HepG2 (cell line): ENCODE measurements around the gene STARD13. TPM values are rescaled to one million over a fixed set of nuclear protein-coding genes. Genes with fewer than 3 reads are reported as not detected.

Source experiments
- ATAC-seq: fragments of 200-7000 bp; cut with Tn5 transposase; 3 replicates; pipeline ENCODE4 v1.9.1; 2020; ENCODE audit warnings: mild to moderate bottlenecking, moderate library complexity
- BruUV-seq: library from RNA; stranded (reverse); fragments of 400-500 nt; replicated peaks from 2 replicates; lab custom pipeline; 2021; lab: Mats Ljungman, UMichigan
- CTCF ChIA-PET: fragments of 300-600 bp; formaldehyde crosslinking; extraction: SDS; loops from one replicate; lab custom pipeline; 2021; ENCODE audit warnings: low total read pairs, inconsistent platforms, low intra/inter-chr PET ratio; lab: Yijun Ruan, JAX
- POLR2A ChIA-PET: fragments of 350-600 bp; sonication (Branson Sonifier 250); formaldehyde crosslinking; loops from one replicate; lab custom pipeline; 2020; ENCODE audit warnings: antibody characterized with exemption, inconsistent platforms; lab: Yijun Ruan, JAX
- DNase-seq: peaks from one replicate; pipeline ENCODE4 v3.0.0-alpha.2; 2015; ENCODE audit warnings: low spot score
- FAIRE-seq: peaks from 3 replicates; lab custom pipeline; 2011; peaks lifted over from hg19 to GRCh38; lab: Jason Lieb, UNC
- H2AFZ ChIP-seq: one replicate; pipeline ENCODE4 v1.6.1; 2011; ENCODE audit warnings: low read length, inconsistent platforms
- H3K27ac ChIP-seq: fragments of 300-600 bp; 3 replicates; pipeline ENCODE4 v1.8.0; 2011; ENCODE audit warnings: mixed run types, mild to moderate bottlenecking, mixed read lengths, low read length, inconsistent platforms; ENCODE audit not compliant: insufficient read depth; ENCODE audit errors: extremely low read length
- H3K27me3 ChIP-seq, 2 experiments: fragments of 200-600 bp in 1 of 2; 2 replicates in 1 of 2; 3 replicates in 1 of 2; pipeline versions ENCODE4 v1.6.0 to v1.8.0; 2011; ENCODE audit warnings: low read length in 2 of 2, mild to moderate bottlenecking in 2 of 2, moderate library complexity in 2 of 2, inconsistent platforms in 1 of 2; ENCODE audit not compliant: insufficient read depth in 2 of 2, control insufficient read depth in 1 of 2
- H3K36me3 ChIP-seq, 2 experiments: fragments of 200-600 bp in 1 of 2; replicated peaks in 1 of 2; 2 replicates in 1 of 2; 3 replicates in 1 of 2; pipeline versions ENCODE4 v1.5.1 to v1.8.0; 2011; ENCODE audit warnings: low read length in 2 of 2, inconsistent platforms in 1 of 2; ENCODE audit not compliant: insufficient read depth in 2 of 2, control insufficient read depth in 1 of 2
- H3K4me1 ChIP-seq: 2 replicates; pipeline ENCODE4 v1.5.1; 2012; ENCODE audit warnings: low read length, inconsistent platforms; ENCODE audit not compliant: insufficient read depth
- H3K4me2 ChIP-seq: 2 replicates; pipeline ENCODE4 v1.6.0; 2011; ENCODE audit warnings: low read depth, low read length, inconsistent platforms
- H3K4me3 ChIP-seq, 3 experiments: fragments of 200-600 bp in 1 of 3; sonication (generic), shearing (Covaris generic) in 1 of 3; replicated peaks in 1 of 3; 2 replicates each; pipeline ENCODE4 v1.5.1; 2011 to 2016; ENCODE audit warnings: low read length in 3 of 3, inconsistent platforms in 2 of 3, low read depth in 2 of 3, mild to moderate bottlenecking in 2 of 3, control low read depth in 1 of 3, mixed read lengths in 1 of 3; ENCODE audit not compliant: insufficient read depth in 1 of 3
- H3K79me2 ChIP-seq: one replicate; pipeline ENCODE4 v1.6.1; 2011; ENCODE audit warnings: low read length, inconsistent platforms; ENCODE audit not compliant: insufficient read depth
- H3K9ac ChIP-seq: 2 replicates; pipeline ENCODE4 v1.6.0; 2011; ENCODE audit warnings: mild to moderate bottlenecking, low read depth, low read length, inconsistent platforms; ENCODE audit not compliant: insufficient read depth
- H3K9me3 ChIP-seq: 2 replicates; pipeline ENCODE4 v1.5.1; 2012; ENCODE audit warnings: mild to moderate bottlenecking, low read length
- H4K20me1 ChIP-seq: 2 replicates; pipeline ENCODE4 v1.6.0; 2011; ENCODE audit warnings: inconsistent platforms, mild to moderate bottlenecking, low read length, moderate library complexity; ENCODE audit not compliant: insufficient read depth
- BHLHE40 ChIP-seq: IDR thresholded peaks from 2 replicates; pipeline ENCODE4 v1.6.1; 2011; ENCODE audit warnings: low read length, improper control_type of control experiment
- ELF4 ChIP-seq: sonication (generic); formaldehyde crosslinking; IDR thresholded peaks from 2 replicates; pipeline ENCODE4 v1.5.0; 2020; ENCODE audit warnings: missing genetic modification reagents, mild to moderate bottlenecking, moderate library complexity, borderline replicate concordance
- FOXA3 ChIP-seq: IDR thresholded peaks from 2 replicates; pipeline ENCODE4 v1.6.1; 2016; ENCODE audit warnings: missing genetic modification reagents, missing compliant biosample characterization
- NFYC ChIP-seq: IDR thresholded peaks from 2 replicates; pipeline ENCODE4 v1.6.1; 2016; ENCODE audit warnings: missing genetic modification reagents, missing compliant biosample characterization
- NONO ChIP-seq, 2 experiments: fragments of 450-650 bp in 1 of 2; sonication (generic) in 1 of 2; formaldehyde crosslinking in 1 of 2; IDR thresholded peaks in 1 of 2; conservative IDR thresholded peaks in 1 of 2; 2 replicates each; pipeline versions ENCODE4 v1.6.1 to v1.8.0; 2017 to 2022; ENCODE audit warnings: mild to moderate bottlenecking in 1 of 2, missing genetic modification reagents in 1 of 2, moderate library complexity in 1 of 2
- RCOR2 ChIP-seq: IDR thresholded peaks from 2 replicates; pipeline ENCODE4 v1.6.1; 2016; ENCODE audit warnings: missing biosample characterization, missing genetic modification reagents
- SP1 ChIP-seq, 2 experiments: fragments of 450-650 bp in 1 of 2; sonication (generic) in 1 of 2; formaldehyde crosslinking in 1 of 2; IDR thresholded peaks; 2 replicates each; pipeline versions ENCODE4 v1.4.0 to v1.6.1; 2016 to 2020; ENCODE audit warnings: missing genetic modification reagents in 1 of 2
- ZBTB7B ChIP-seq: sonication (generic); formaldehyde crosslinking; IDR thresholded peaks from 2 replicates; pipeline ENCODE4 v1.4.0; 2020; ENCODE audit warnings: missing genetic modification reagents
- ZFP90 ChIP-seq: sonication (generic); formaldehyde crosslinking; IDR thresholded peaks from 2 replicates; pipeline ENCODE4 v1.8.0; 2022; ENCODE audit warnings: missing genetic modification reagents, mild to moderate bottlenecking, inconsistent platforms, borderline replicate concordance
- ZNF138 ChIP-seq: sonication (generic); formaldehyde crosslinking; IDR thresholded peaks from 2 replicates; pipeline ENCODE4 v1.5.0; 2020; ENCODE audit warnings: mild to moderate bottlenecking, low read depth, missing genetic modification reagents
- ZNF468 ChIP-seq: sonication (generic); formaldehyde crosslinking; IDR thresholded peaks from 2 replicates; pipeline ENCODE4 v1.8.0; 2022; ENCODE audit warnings: mild to moderate bottlenecking, moderate library complexity, missing genetic modification reagents
- ZNF546 ChIP-seq: sonication (generic); formaldehyde crosslinking; conservative IDR thresholded peaks from 2 replicates; pipeline ENCODE4 v1.8.1; 2023; ENCODE audit warnings: mild to moderate bottlenecking, missing genetic modification reagents
- ZNF557 ChIP-seq: sonication (generic); formaldehyde crosslinking; IDR thresholded peaks from 2 replicates; pipeline ENCODE4 v1.4.0; 2020; ENCODE audit warnings: missing genetic modification reagents
- ZNF709 ChIP-seq: sonication (generic); formaldehyde crosslinking; IDR thresholded peaks from 2 replicates; pipeline ENCODE4 v1.5.0; 2020; ENCODE audit warnings: mild to moderate bottlenecking, missing genetic modification reagents
- whole genome bisulfite sequencing: methylation state at CpG from one replicate; pipeline ENCODE4 v1.1.6; 2017; ENCODE audit warnings: low lambda C conversion rate; 5-methylcytosine and 5-hydroxymethylcytosine counted together
- in situ Hi-C: cut with HindIII; loops from 2 replicates; pipeline ENCODE4 v1.10.0; 2017; ENCODE audit warnings: low pct_unique_long_range_greater_than_20kb; ENCODE audit not compliant: extremely low pct_ligation_motif_present
- intact Hi-C: fragments of 100-400 bp; cut with micrococcal nuclease; formaldehyde crosslinking; loops from one replicate; pipeline ENCODE4 v1.10.0; 2022; ENCODE audit not compliant: unreplicated experiment
- polyA plus RNA-seq, 8 experiments: library from polyadenylated mRNA; depleted of rRNA in 3 of 8; stranded (reverse) in 7 of 8; unstranded in 1 of 8; fragments of >200 nt; fragmentation: Illumina TruSeq in 4 of 8; extraction: Trizol in 4 of 8; gene quantifications; 2 replicates each; pipeline versions ENCODE4 v1.2.1 to v1.2.3, GENCODE V29; 2011 to 2016; ENCODE audit warnings: low read depth in 4 of 8, missing spikeins in 1 of 8, mixed read lengths in 1 of 8; ENCODE audit not compliant: insufficient read depth in 1 of 8
- total RNA-seq, 5 experiments: library from RNA; depleted of rRNA; stranded (reverse); fragments of >200 nt; fragmentation: Illumina TruSeq; extraction: Trizol; gene quantifications; 2 replicates each; pipeline ENCODE4 v1.2.3, GENCODE V29; 2016; ENCODE audit warnings: low read depth in 1 of 5
- TF ChIP-seq, protein P1 (sequence below): sonication (generic); formaldehyde crosslinking; conservative IDR thresholded peaks from 2 replicates; pipeline ENCODE4 v1.8.0; 2022; ENCODE audit warnings: mild to moderate bottlenecking, moderate library complexity, missing genetic modification reagents
- TF ChIP-seq, protein P2 (sequence below): sonication (generic); formaldehyde crosslinking; IDR thresholded peaks from 2 replicates; pipeline ENCODE4 v1.8.1; 2023; ENCODE audit warnings: mild to moderate bottlenecking, missing genetic modification reagents, borderline replicate concordance
- TF ChIP-seq, protein P3 (sequence below): fragments of 450-650 bp; IDR thresholded peaks from 2 replicates; pipeline ENCODE4 v1.6.1; 2017; ENCODE audit warnings: mild to moderate bottlenecking

The STARD13 gene
- total and polyA plus RNA-seq, 2 of the 13 experiments (the other 11 are each of a cell fraction or from before 2014, with no cell fraction given): 12.8 to 14.3 TPM

DNA sequence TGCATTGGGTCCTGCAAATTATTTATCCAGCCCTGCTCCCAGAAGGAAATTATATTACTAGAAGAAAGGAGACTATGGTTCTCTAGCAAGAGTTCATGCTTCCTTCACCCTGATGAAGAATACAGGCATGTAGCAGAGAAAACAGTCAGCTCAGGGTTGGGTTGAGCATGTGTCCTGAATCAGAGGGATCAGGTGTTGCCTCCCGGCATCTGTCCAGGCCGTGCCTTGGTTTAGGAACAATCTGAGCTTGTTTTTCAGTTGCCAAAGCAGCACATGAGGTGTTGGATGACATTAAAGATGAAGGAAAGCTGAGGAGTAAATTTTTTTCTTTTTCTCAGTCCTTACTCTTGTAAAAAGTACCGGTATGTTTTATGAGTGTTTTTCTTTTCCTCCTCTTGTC is 207.3 kb downstream of the STARD13 start (continued):
- TF ChIP-seq SP1 (IDR thresholded peaks at IDR 0.05): no peak
- TF ChIP-seq SP1 (CRISPR knock-in tag; IDR thresholded peaks at IDR 0.05): no peak
- TF ChIP-seq FOXA3: no peak
- TF ChIP-seq ELF4 (CRISPR knock-in tag): no peak
- TF ChIP-seq, all 625 proteins: peak for 0

DNA sequence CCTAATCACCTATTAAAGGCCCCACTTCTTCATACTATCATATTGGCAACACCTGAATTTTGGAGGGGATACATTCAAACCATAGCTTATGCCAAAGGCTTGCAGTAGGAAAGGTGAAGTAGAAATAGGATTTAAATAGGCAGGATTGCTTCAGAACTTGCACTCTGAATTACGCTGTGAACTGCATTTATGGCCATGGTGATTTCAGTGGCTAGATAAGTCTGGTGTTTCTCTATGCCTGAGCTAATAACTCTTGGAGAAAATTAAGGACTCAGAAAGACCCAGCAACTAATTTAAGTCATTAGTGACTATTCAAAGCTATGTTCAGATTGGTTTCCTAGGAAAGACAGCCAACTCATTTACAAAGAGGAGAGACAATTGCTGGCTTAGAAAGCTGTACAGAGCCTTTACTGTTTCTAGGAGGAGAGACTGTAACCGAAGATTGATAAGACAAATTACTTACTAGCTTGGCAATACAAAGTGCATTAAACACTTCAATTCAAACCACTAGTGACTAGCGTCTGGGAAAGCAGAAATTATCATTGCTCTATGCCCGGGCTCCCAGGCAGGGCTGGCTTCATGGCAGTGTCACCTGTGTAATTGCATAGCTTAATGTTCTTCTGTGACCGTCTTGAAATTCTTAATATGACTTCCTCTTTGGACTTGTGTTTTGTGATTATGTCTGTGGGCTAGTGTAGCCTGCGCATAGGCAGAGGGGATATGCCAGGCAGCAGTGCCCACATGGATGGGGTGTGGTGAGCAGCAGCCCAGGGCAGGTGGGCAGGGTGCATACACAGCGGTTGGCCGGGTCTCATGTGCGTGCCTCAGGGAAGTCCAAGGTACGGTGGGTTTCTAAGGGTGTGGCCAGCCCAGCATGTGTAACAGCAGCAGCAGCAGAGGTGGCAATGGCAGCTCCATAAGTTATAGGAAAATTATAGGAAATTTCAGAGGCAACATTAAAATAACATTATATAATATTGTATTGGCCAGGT is 209.3 kb downstream of the STARD13 start:
- BruUV-seq: no TSS peak
- DNase-seq (no peak), ATAC-seq (no peak), FAIRE-seq (no peak)
- CTCF ChIA-PET: no interaction called here
- Histone ChIP-seq H3K27ac (no peak overlapping the region), H3K27me3 (no peaks in the 10 kb centered on the region), H3K4me3 (no peak overlapping the region), H3K4me1 (no peaks in the 10 kb centered on the region), H3K36me3 (no peaks in the 10 kb centered on the region), H4K20me1 (no peaks in the 10 kb centered on the region), H3K9ac (no peak overlapping the region), H2AFZ (no peak overlapping the region), H3K4me2 (no peak overlapping the region), H3K79me2 (no peaks in the 10 kb centered on the region), H3K9me3 (no peaks in the 10 kb centered on the region)
- POLR2A ChIA-PET: no interaction called here
- intact Hi-C loops: no loop called here
- WGBS: 62% methylated on average over 10 of the region's 10 CpGs
- in situ Hi-C loops: no loop called here
- TF ChIP-seq, protein P1, sequence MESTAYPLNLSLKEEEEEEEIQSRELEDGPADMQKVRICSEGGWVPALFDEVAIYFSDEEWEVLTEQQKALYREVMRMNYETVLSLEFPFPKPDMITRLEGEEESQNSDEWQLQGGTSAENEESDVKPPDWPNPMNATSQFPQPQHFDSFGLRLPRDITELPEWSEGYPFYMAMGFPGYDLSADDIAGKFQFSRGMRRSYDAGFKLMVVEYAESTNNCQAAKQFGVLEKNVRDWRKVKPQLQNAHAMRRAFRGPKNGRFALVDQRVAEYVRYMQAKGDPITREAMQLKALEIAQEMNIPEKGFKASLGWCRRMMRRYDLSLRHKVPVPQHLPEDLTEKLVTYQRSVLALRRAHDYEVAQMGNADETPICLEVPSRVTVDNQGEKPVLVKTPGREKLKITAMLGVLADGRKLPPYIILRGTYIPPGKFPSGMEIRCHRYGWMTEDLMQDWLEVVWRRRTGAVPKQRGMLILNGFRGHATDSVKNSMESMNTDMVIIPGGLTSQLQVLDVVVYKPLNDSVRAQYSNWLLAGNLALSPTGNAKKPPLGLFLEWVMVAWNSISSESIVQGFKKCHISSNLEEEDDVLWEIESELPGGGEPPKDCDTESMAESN (CRISPR knock-in tag): no peak
- TF ChIP-seq ZNF709 (CRISPR knock-in tag) (no peak), ZBTB7B (no peak), ZFP90 (no peak), RCOR2 (no peak), NFYC (CRISPR knock-in tag) (no peak), ZNF557 (CRISPR knock-in tag) (no peak), ZNF546 (CRISPR knock-in tag) (no peak), BHLHE40 (no peak), ZNF468 (CRISPR knock-in tag) (no peak), ZNF138 (no peak), NONO (IDR thresholded peaks at IDR 0.05) (no peak), NONO (CRISPR knock-in tag; conservative IDR thresholded peaks at IDR 0.05) (no peak)
- TF ChIP-seq, protein P2, sequence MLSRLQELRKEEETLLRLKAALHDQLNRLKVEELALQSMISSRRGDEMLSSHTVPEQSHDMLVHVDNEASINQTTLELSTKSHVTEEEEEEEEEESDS (CRISPR knock-in tag): no peak
- TF ChIP-seq, protein P3, sequence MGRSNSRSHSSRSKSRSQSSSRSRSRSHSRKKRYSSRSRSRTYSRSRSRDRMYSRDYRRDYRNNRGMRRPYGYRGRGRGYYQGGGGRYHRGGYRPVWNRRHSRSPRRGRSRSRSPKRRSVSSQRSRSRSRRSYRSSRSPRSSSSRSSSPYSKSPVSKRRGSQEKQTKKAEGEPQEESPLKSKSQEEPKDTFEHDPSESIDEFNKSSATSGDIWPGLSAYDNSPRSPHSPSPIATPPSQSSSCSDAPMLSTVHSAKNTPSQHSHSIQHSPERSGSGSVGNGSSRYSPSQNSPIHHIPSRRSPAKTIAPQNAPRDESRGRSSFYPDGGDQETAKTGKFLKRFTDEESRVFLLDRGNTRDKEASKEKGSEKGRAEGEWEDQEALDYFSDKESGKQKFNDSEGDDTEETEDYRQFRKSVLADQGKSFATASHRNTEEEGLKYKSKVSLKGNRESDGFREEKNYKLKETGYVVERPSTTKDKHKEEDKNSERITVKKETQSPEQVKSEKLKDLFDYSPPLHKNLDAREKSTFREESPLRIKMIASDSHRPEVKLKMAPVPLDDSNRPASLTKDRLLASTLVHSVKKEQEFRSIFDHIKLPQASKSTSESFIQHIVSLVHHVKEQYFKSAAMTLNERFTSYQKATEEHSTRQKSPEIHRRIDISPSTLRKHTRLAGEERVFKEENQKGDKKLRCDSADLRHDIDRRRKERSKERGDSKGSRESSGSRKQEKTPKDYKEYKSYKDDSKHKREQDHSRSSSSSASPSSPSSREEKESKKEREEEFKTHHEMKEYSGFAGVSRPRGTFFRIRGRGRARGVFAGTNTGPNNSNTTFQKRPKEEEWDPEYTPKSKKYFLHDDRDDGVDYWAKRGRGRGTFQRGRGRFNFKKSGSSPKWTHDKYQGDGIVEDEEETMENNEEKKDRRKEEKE: no peak
